CD4-positive, alpha-beta T cell (primary cell): ENCODE data around the gene PLBD2. TPM values are rescaled to one million over a fixed set of nuclear protein-coding genes. Genes with fewer than 3 reads are reported as not detected.

Experiments
- ATAC-seq: fragments of 200-7000 bp; cut with Tn5 transposase; one replicate; pipeline ENCODE4 v1.10.0; 2022; ENCODE audit warnings: mild to moderate bottlenecking; ENCODE audit not compliant: poor library complexity
- CTCF ChIA-PET: fragments of 350-600 bp; sonication (Branson Sonifier 250); formaldehyde crosslinking; loops from one replicate; lab custom pipeline; 2021; ENCODE audit warnings: antibody characterized with exemption, inconsistent platforms; lab: Charles Lee
- POLR2A ChIA-PET: fragments of 350-600 bp; sonication (Branson Sonifier 250); formaldehyde crosslinking; loops from one replicate; lab custom pipeline; 2021; ENCODE audit warnings: antibody characterized with exemption, inconsistent platforms; lab: Charles Lee
- DNase-seq, 14 experiments: peaks; one replicate each; pipeline ENCODE4 v3.0.0-alpha.2; 2013 to 2020; ENCODE audit warnings: mixed read lengths in 2 of 14
- H3K27ac ChIP-seq, 2 donors: one replicate each; pipeline versions ENCODE4 v1.5.1 to v1.7.0; 2013; ENCODE audit warnings: low read length in 2 of 2, low read depth in 1 of 2, mild to moderate bottlenecking in 1 of 2
- H3K27me3 ChIP-seq, 2 experiments: 1 replicate in 1 of 2; 2 replicates in 1 of 2; pipeline versions ENCODE4 v1.6.1 to v1.7.0; 2013; ENCODE audit warnings: low read length in 2 of 2, control low read depth in 1 of 2, mild to moderate bottlenecking in 1 of 2, moderate library complexity in 1 of 2; ENCODE audit not compliant: insufficient read depth in 2 of 2, control insufficient read depth in 1 of 2
- H3K36me3 ChIP-seq: one replicate; pipeline ENCODE4 v1.6.1; 2013; ENCODE audit warnings: low read length, control low read depth; ENCODE audit not compliant: insufficient read depth
- H3K4me1 ChIP-seq: one replicate; pipeline ENCODE4 v1.6.1; 2013; ENCODE audit warnings: low read length, control low read depth; ENCODE audit not compliant: insufficient read depth
- H3K4me3 ChIP-seq: one replicate; pipeline ENCODE4 v1.5.1; 2013; ENCODE audit warnings: mild to moderate bottlenecking, low read length, moderate library complexity
- H3K9me3 ChIP-seq, 2 experiments: 1 replicate in 1 of 2; 2 replicates in 1 of 2; pipeline versions ENCODE4 v1.6.1 to v1.7.0; 2013; ENCODE audit warnings: low read length in 2 of 2, mild to moderate bottlenecking in 2 of 2, control low read depth in 1 of 2, moderate library complexity in 1 of 2; ENCODE audit not compliant: control insufficient read depth in 1 of 2, insufficient read depth in 1 of 2
- H3K27ac Mint-ChIP-seq: one replicate; pipeline ENCODE4 v1.8.0; 2020; ENCODE audit warnings: mixed read lengths
- H3K27me3 Mint-ChIP-seq: one replicate; pipeline ENCODE4 v1.8.0; 2021; ENCODE audit warnings: mixed read lengths
- H3K36me3 Mint-ChIP-seq: one replicate; pipeline ENCODE4 v1.8.0; 2021; ENCODE audit warnings: low read depth, mixed read lengths
- H3K4me1 Mint-ChIP-seq: one replicate; pipeline ENCODE4 v1.8.0; 2021; ENCODE audit warnings: low read depth, mixed read lengths
- H3K4me3 Mint-ChIP-seq: one replicate; pipeline ENCODE4 v1.8.0; 2020; ENCODE audit warnings: mild to moderate bottlenecking, mixed read lengths
- H3K9me3 Mint-ChIP-seq: one replicate; pipeline ENCODE4 v1.8.0; 2020; ENCODE audit warnings: mixed read lengths
- intact Hi-C, 2 experiments: fragments of 100-400 bp; cut with DNase I in 1 of 2; cut with micrococcal nuclease in 1 of 2; formaldehyde crosslinking; loops; one replicate each; pipeline versions ENCODE4 v1.15.1 to v1.9.0; 2023 to 2025; cut with DNase I, micrococcal nuclease
- total RNA-seq, 174 experiments: library from RNA in 2 of 174; stranded (reverse) in 2 of 174; gene quantifications; one replicate each; pipeline ENCODE4 v1.2.3 and lab custom pipeline; 2021 to 2026
- TF ChIP-seq, protein P1 (sequence below): fragments of 200-600 bp; IDR thresholded peaks from one replicate; pipeline ENCODE4 v1.8.0; 2022; ENCODE audit warnings: antibody characterized with exemption, mild to moderate bottlenecking

The PLBD2 gene
- total RNA-seq, 2 experiments from 2014 or later: 10.4 to 12.2 TPM

- peaks cover 10% of the 10 kb centered on the region for H3K27me3 Mint-ChIP-seq
- Histone ChIP-seq H3K4me1 (peaks cover 2% of the 10 kb centered on the region), H3K27ac (no peak overlapping the region), H3K27me3 (peaks cover 0 to 4% of the 10 kb centered on the region in 2 experiments), H3K9me3 (no peaks in the 10 kb centered on the region), H3K36me3 (no peaks in the 10 kb centered on the region), H3K4me3 (no peak overlapping the region)
- H3K4me3 Mint-ChIP-seq: no peak overlapping the region
- TF ChIP-seq, protein P1, sequence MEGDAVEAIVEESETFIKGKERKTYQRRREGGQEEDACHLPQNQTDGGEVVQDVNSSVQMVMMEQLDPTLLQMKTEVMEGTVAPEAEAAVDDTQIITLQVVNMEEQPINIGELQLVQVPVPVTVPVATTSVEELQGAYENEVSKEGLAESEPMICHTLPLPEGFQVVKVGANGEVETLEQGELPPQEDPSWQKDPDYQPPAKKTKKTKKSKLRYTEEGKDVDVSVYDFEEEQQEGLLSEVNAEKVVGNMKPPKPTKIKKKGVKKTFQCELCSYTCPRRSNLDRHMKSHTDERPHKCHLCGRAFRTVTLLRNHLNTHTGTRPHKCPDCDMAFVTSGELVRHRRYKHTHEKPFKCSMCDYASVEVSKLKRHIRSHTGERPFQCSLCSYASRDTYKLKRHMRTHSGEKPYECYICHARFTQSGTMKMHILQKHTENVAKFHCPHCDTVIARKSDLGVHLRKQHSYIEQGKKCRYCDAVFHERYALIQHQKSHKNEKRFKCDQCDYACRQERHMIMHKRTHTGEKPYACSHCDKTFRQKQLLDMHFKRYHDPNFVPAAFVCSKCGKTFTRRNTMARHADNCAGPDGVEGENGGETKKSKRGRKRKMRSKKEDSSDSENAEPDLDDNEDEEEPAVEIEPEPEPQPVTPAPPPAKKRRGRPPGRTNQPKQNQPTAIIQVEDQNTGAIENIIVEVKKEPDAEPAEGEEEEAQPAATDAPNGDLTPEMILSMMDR: no peak
- intact Hi-C loops: no loop called here
- H3K27ac Mint-ChIP-seq: no peak overlapping the region
- ChIA-PET POLR2A (no interaction called here), CTCF (no interaction called here)
- no peaks in the 10 kb centered on the region for H3K36me3 Mint-ChIP-seq
- no peaks in the 10 kb centered on the region for H3K4me1 Mint-ChIP-seq
- DNase-seq (no peak), ATAC-seq (no peak)
- H3K9me3 Mint-ChIP-seq: no peaks in the 10 kb centered on the region
Measured at GRCh38 chr12:113402586-113403260, 44.3 kb downstream of the PLBD2 start.

GRCh38 chr12:113403435-113404415 lies 45.3 kb downstream of the PLBD2 start, which contains the start of gene SDS:
SDS (minus strand) TSS chr12:113403887; CDS start chr12:113399708, 4,179 bp downstream.
- intact Hi-C loops: no loop called here

GRCh38 chr12:113405694-113406093 lies 47.3 kb downstream of the PLBD2 start:
- Mint-ChIP-seq H3K27ac (no peak overlapping the region), H3K36me3 (no peaks in the 10 kb centered on the region), H3K27me3 (peaks cover 15% of the 10 kb centered on the region), H3K4me1 (no peaks in the 10 kb centered on the region), H3K9me3 (no peaks in the 10 kb centered on the region), H3K4me3 (no peak overlapping the region)
- H3K27ac ChIP-seq: no peak overlapping the region
- ChIA-PET POLR2A (no interaction called here), CTCF (no interaction called here)
- intact Hi-C loops: no loop called here
- H3K4me3 ChIP-seq: no peak overlapping the region
- ATAC-seq: no peak
- DNase-seq: no peak
- H3K9me3 ChIP-seq: no peaks in the 10 kb centered on the region
- peaks cover 0 to 4% of the 10 kb centered on the region in 2 experiments for H3K27me3 ChIP-seq
- peaks cover 2% of the 10 kb centered on the region for H3K4me1 ChIP-seq
- TF ChIP-seq, protein P1: no peak
- H3K36me3 ChIP-seq: no peaks in the 10 kb centered on the region

More at GRCh38 chr12:113403435-113404415, 45.3 kb downstream of the PLBD2 start, which contains the start of gene SDS:
- ATAC-seq (no peak), DNase-seq (no peak)
- H3K27me3 Mint-ChIP-seq: peaks cover 10% of the 10 kb centered on the region
- H3K4me1 ChIP-seq: peaks cover 2% of the 10 kb centered on the region
- ChIA-PET CTCF (no interaction called here), POLR2A (no interaction called here)
- H3K27ac ChIP-seq: no peak within 1 kb of the TSS
- no peaks in the 10 kb centered on the region for H3K9me3 ChIP-seq
- H3K27ac Mint-ChIP-seq: no peak within 1 kb of the TSS
- TF ChIP-seq, protein P1: no peak
- no peaks in the 10 kb centered on the region for H3K36me3 ChIP-seq
- H3K27me3 ChIP-seq: peaks cover 0 to 4% of the 10 kb centered on the region in 2 experiments
- no peaks in the 10 kb centered on the region for H3K36me3 Mint-ChIP-seq
- no peaks in the 10 kb centered on the region for H3K4me1 Mint-ChIP-seq
- H3K9me3 Mint-ChIP-seq: no peaks in the 10 kb centered on the region
- no peak within 1 kb of the TSS for H3K4me3 ChIP-seq
- H3K4me3 Mint-ChIP-seq: no peak within 1 kb of the TSS
